LNCaP clone FGC (cell line): ENCODE results near the gene HOMER3.

Experiments
- DNase-seq: peaks from one replicate; pipeline ENCODE4 v3.0.0-alpha.2; 2011; ENCODE audit warnings: low read depth
- H3K4me3 ChIP-seq: 2 replicates; pipeline ENCODE4 v1.5.1; 2011; ENCODE audit warnings: mild to moderate bottlenecking, low read depth, low read length, control low read depth
- TF ChIP-seq, protein P1 (sequence below): IDR thresholded peaks from 2 replicates; pipeline ENCODE4 v1.5.1; 2012; ENCODE audit warnings: mild to moderate bottlenecking; ENCODE audit not compliant: control insufficient read depth, insufficient read depth; ENCODE audit errors: extremely low read depth

The HOMER3 gene

GRCh38 chr19:18886972-18887371 is 54.0 kb downstream of the HOMER3 start:
- DNase-seq = no peak

DNA sequence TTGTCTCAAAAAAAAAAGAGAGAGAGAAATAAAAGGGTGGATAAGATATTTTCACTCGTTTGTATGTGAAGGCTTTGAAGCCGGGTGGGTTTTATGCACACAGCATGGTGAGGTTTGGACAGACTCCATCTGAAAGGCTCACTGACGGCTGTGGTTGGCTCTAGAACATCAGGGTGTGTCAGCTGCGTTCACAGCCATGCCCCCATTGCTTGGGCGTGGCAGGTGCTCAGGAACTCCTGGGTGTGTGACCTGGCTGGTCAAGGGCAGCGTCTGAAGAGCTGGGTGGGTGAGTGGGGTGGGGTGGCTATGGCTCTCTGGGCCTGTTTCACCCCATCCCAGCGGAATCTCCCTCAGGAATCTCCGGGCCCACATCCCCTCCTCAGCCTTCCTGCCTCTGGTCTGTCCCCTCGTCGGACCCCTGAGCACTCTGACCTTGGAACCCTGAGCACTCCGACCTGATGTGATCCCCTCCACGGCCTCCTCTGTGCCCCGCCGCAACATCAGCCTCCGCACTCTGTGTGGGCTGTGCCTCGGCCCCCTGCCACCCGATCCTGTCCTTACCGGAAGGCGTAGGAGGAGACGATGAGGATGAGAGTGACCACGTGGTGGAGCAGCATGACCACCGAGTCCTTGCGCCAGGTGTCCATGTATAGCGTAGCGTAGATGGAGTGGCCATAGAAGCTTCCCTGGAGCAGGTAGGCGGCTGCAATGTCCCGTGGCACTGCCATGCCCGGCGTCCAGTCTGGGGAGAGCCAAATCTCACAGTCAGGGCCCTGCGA is 57.3 kb downstream of the HOMER3 start:
- DNase-seq = no peak
- TF ChIP-seq, protein P1, sequence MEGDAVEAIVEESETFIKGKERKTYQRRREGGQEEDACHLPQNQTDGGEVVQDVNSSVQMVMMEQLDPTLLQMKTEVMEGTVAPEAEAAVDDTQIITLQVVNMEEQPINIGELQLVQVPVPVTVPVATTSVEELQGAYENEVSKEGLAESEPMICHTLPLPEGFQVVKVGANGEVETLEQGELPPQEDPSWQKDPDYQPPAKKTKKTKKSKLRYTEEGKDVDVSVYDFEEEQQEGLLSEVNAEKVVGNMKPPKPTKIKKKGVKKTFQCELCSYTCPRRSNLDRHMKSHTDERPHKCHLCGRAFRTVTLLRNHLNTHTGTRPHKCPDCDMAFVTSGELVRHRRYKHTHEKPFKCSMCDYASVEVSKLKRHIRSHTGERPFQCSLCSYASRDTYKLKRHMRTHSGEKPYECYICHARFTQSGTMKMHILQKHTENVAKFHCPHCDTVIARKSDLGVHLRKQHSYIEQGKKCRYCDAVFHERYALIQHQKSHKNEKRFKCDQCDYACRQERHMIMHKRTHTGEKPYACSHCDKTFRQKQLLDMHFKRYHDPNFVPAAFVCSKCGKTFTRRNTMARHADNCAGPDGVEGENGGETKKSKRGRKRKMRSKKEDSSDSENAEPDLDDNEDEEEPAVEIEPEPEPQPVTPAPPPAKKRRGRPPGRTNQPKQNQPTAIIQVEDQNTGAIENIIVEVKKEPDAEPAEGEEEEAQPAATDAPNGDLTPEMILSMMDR = no peak
- H3K4me3 ChIP-seq = no peak overlapping the region

More at GRCh38 chr19:18886972-18887371, 54.0 kb downstream of the HOMER3 start:
- TF ChIP-seq, protein P1 = no peak
- H3K4me3 ChIP-seq = no peak overlapping the region

DNA sequence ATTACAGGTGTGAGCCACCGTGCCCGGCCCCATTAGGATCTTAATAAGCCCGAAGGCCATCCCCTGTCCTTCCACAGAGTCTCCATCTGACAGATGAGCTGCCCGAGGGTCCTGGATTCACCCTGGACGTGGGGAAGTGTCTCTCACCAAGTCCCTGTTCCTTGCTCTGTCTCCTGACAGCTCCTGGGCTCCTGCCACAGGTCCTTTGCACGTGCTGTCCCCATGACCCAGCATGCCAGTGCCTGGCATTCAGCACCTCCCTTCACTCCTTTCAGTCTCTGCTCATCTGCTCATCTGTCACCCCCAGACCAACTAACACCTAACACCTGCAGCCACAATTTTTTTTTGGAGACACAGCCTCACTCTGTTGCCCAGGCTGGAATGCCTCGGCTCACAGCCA is 59.5 kb downstream of the HOMER3 start:
- TF ChIP-seq, protein P1 = no peak
- DNase-seq = no peak

GRCh38 chr19:18879579-18880373 is 61.2 kb downstream of the HOMER3 start:
- H3K4me3 ChIP-seq = no peak overlapping the region
- TF ChIP-seq, protein P1 = no peak
- no peak for DNase-seq

More for the DNA sequence above, 59.5 kb downstream of the HOMER3 start:
- H3K4me3 ChIP-seq = no peak overlapping the region
